HG03520 (cell line): ENCODE data around the gene ADD2.
A peak's percentile ranks its signal among the peaks of the same experiment; 100 is the strongest.

Experiments
- ATAC-seq: cut with Tn5 transposase; IDR thresholded peaks from one replicate; pipeline ENCODE4 v1.9.1; 2021; ENCODE audit warnings: mild to moderate bottlenecking, moderate library complexity; ENCODE audit not compliant: unreplicated experiment

ADD2 gene

GRCh38 chr2:70789304-70790135 is 21.5 kb upstream of the ADD2 start:
- no peak for ATAC-seq

GRCh38 chr2:70785137-70785911 is 17.3 kb upstream of the ADD2 start:
- ATAC-seq = no peak

GRCh38 chr2:70784320-70784719 is 16.3 kb upstream of the ADD2 start:
- no peak for ATAC-seq

- ATAC-seq = no peak
Observed at GRCh38 chr2:70779911-70780545, 12.0 kb upstream of the ADD2 start.

GRCh38 chr2:70779491-70779890 is 11.5 kb upstream of the ADD2 start:
- no peak for ATAC-seq

- no peak for ATAC-seq
Observed at GRCh38 chr2:70778676-70779075, 10.7 kb upstream of the ADD2 start.

GRCh38 chr2:70777450-70777849 is 9.4 kb upstream of the ADD2 start:
- ATAC-seq = no peak

- ATAC-seq = no peak
Observed at GRCh38 chr2:70776266-70776665, 8.3 kb upstream of the ADD2 start.

GRCh38 chr2:70775141-70775540 is 7.1 kb upstream of the ADD2 start:
- ATAC-seq = no peak

GRCh38 chr2:70772486-70773155 is 4.6 kb upstream of the ADD2 start:
- no peak for ATAC-seq

- peak; percentile 66 for ATAC-seq
Observed at GRCh38 chr2:70771446-70771845, 3.4 kb upstream of the ADD2 start.

- no peak for ATAC-seq
Observed at GRCh38 chr2:70769450-70769849, 1.4 kb upstream of the ADD2 start.

- ATAC-seq = no peak
Observed at GRCh38 chr2:70768590-70769085, 638 bp upstream of the ADD2 start.

GRCh38 chr2:70767079-70767698 is 811 bp downstream of the ADD2 start:
- no peak for ATAC-seq

GRCh38 chr2:70766357-70767078 is 1.5 kb downstream of the ADD2 start:
- ATAC-seq = no peak

GRCh38 chr2:70765507-70765906 is 2.5 kb downstream of the ADD2 start:
- no peak for ATAC-seq

GRCh38 chr2:70759446-70759845 is 8.6 kb downstream of the ADD2 start:
- no peak for ATAC-seq

- ATAC-seq = no peak
Observed at GRCh38 chr2:70757966-70758365, 10.0 kb downstream of the ADD2 start.

GRCh38 chr2:70757360-70757759 is 10.6 kb downstream of the ADD2 start:
- no peak for ATAC-seq

- ATAC-seq = no peak
Observed at GRCh38 chr2:70756128-70756527, 11.9 kb downstream of the ADD2 start.
